ENCODE results near the gene ZNHIT1. TPM values are rescaled to one million over a fixed set of nuclear protein-coding genes. Genes with fewer than 3 reads are reported as not detected.

ZNHIT1 gene
- total RNA-seq, 4 donors from 2014 or later = 60.6 to 86.7 (median 77.6) TPM

GRCh38 chr7:101241015-101241363 is 23.0 kb downstream of the ZNHIT1 start:
- no peak for DNase-seq (ENCODE audit: extremely low spot score)
- H3K4me1 ChIP-seq = peaks cover 71 to 83% (median 81%) of the 10 kb centered on the region in 4 donors
- WGBS = 90% methylated on average over 12 of the region's 12 CpGs
- H3K9me3 ChIP-seq = no peaks in the 10 kb centered on the region
- intact Hi-C loops (cut with DNase I) = no loop called here
- peak overlapping the region; percentile 19 to 98 (median 77) for H3K27ac ChIP-seq (replicated peaks in 1 of 4)
- H3K36me3 ChIP-seq = peaks cover 6 to 46% (median 35%) of the 10 kb centered on the region in 4 donors
- no peak overlapping the region for H3K4me3 ChIP-seq
- TF ChIP-seq, protein P1, sequence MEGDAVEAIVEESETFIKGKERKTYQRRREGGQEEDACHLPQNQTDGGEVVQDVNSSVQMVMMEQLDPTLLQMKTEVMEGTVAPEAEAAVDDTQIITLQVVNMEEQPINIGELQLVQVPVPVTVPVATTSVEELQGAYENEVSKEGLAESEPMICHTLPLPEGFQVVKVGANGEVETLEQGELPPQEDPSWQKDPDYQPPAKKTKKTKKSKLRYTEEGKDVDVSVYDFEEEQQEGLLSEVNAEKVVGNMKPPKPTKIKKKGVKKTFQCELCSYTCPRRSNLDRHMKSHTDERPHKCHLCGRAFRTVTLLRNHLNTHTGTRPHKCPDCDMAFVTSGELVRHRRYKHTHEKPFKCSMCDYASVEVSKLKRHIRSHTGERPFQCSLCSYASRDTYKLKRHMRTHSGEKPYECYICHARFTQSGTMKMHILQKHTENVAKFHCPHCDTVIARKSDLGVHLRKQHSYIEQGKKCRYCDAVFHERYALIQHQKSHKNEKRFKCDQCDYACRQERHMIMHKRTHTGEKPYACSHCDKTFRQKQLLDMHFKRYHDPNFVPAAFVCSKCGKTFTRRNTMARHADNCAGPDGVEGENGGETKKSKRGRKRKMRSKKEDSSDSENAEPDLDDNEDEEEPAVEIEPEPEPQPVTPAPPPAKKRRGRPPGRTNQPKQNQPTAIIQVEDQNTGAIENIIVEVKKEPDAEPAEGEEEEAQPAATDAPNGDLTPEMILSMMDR (IDR thresholded peaks at IDR 0.05) = no peak
- no peak for TF ChIP-seq POLR2A (IDR thresholded peaks at IDR 0.05; ENCODE audit: low read depth)
- no peak for TF ChIP-seq POLR2AphosphoS5 (IDR thresholded peaks at IDR 0.05)
- TF ChIP-seq EP300 (IDR thresholded peaks at IDR 0.05) = no peak
- H3K27me3 ChIP-seq = no peaks in the 10 kb centered on the region

DNA sequence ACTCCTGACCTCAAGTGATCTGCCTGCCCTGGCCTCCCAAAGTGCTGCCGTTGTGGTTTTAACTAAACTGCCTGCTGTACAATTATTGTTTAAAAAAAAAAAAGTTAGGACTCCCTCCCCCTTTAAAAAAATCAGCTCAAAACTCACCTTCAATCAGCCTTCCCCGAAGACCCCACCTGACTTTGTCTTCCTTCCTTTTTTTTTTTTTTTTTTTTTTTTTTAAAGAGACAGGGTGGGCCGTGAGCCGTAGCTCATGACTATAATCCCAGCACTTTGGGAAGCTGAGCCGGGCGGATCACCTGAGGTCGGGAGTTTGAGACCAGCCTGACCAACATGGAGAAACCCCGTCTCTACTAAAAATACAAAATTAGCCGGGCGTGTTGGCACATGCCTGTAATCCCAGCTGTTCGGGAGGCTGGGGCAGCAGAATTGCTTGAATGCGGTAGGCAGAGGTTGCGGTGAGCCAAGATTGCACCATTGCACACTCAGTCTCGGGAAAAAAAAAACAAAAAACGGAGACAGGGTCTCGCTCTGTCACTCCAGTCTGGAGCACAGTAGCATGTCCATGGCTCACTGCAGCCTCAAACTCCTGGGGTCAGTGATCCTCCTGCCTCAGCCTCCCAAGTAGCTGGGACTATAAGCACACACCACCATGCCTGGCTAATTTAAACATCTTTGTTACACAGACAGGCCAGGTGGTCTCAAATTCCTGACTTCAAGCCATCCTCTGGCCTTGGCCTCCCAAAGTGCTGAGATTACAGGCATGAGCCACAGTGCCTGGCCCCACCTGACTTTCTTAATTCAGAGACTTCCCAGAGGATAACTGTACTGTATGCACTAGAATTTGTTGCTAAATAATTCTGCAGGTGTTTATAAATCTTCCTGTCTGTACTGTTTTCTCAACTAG is 23.7 kb downstream of the ZNHIT1 start:
- 83% methylated on average over 16 of the region's 16 CpGs for WGBS
- peaks cover 6 to 39% (median 35%) of the 10 kb centered on the region in 4 donors for H3K36me3 ChIP-seq
- no peak overlapping the region for H3K4me3 ChIP-seq
- H3K27me3 ChIP-seq = no peaks in the 10 kb centered on the region
- no peak for TF ChIP-seq EP300 (IDR thresholded peaks at IDR 0.05)
- TF ChIP-seq POLR2A (IDR thresholded peaks at IDR 0.05; ENCODE audit: low read depth) = no peak
- TF ChIP-seq, protein P1 (IDR thresholded peaks at IDR 0.05) = no peak
- TF ChIP-seq POLR2AphosphoS5 (IDR thresholded peaks at IDR 0.05) = no peak
- DNase-seq (ENCODE audit: extremely low spot score) = no peak
- intact Hi-C loops (cut with DNase I) = no loop called here
- H3K4me1 ChIP-seq = peaks cover 74 to 87% (median 86%) of the 10 kb centered on the region in 4 donors
- H3K9me3 ChIP-seq = no peaks in the 10 kb centered on the region
- H3K27ac ChIP-seq (replicated peaks in 1 of 4) = peak overlapping the region in 3 of 4 donors; percentile 10 to 98 (median 80)

GRCh38 chr7:101243646-101244374 is 25.8 kb downstream of the ZNHIT1 start:
- 27% methylated on average over 27 of the region's 28 CpGs for WGBS
- intact Hi-C loops (cut with DNase I) = loop anchor here (2.0 kb wide), 1 partner anchor 27 kb away; the partner anchor contains the start of gene PLOD3

DNA sequence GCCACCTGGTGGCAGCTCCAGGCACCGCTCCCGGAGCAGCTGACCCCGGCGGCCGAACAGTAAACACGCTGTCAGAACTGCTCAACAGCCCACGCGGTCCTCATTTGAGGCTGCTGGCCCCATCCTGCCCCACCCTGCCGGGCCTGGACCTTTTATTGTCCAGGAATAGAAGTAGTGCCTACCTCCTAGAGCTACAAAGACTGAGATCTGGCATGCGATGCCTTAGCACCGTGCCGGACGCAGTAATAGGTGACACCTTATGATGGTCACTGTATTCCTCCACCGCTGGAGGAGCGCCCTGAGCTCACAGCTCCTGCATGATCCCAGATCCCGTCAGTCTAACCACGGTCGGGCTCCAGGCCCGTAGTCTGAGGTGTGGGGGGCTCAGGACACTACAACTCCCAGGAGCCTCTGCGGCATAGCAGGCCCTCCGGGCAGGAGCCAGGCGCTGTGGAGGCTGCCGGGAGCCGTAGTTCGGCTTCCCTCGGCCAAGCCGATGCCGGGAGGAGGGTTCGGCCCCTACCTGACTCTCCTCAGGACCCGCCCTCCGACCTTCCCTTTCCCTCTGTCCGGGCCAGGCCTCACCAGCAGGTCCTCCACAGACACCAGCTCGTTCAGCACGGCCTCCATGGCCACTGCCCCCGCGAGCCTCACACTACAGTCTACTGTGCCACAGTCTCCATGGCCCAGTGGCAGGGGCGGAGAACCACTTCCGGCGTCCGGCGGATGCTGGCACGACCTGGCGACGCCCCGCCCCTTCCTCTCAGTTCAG is 26.6 kb downstream of the ZNHIT1 start, which contains the start of gene FIS1:
TSS of gene FIS1 (minus strand) at position 707 of the 772 bp plus-strand sequence. CDS start at position 630, 77 bp downstream.
- no peaks in the 10 kb centered on the region for H3K27me3 ChIP-seq
- intact Hi-C loops (cut with DNase I) = loop anchor here (2.0 kb wide), 1 partner anchor 28 kb away; the partner anchor contains the start of gene PLOD3

More at GRCh38 chr7:101243646-101244374, 25.8 kb downstream of the ZNHIT1 start:
- H3K4me3 ChIP-seq = peak overlapping the region; percentile 59 to 90 (median 75)
- no peak for DNase-seq (ENCODE audit: extremely low spot score)
- peak overlapping the region; percentile 87 to 98 (median 97) for H3K27ac ChIP-seq (replicated peaks in 1 of 4)
- H3K36me3 ChIP-seq = peaks cover 6 to 39% (median 31%) of the 10 kb centered on the region in 4 donors
- TF ChIP-seq, protein P1 (IDR thresholded peaks at IDR 0.05) = no peak
- TF ChIP-seq POLR2AphosphoS5 (IDR thresholded peaks at IDR 0.05) (no peak), POLR2A (IDR thresholded peaks at IDR 0.05; ENCODE audit: low read depth) (no peak), EP300 (IDR thresholded peaks at IDR 0.05) (no peak)
- no peaks in the 10 kb centered on the region for H3K9me3 ChIP-seq
- H3K4me1 ChIP-seq = peaks cover 54 to 68% (median 66%) of the 10 kb centered on the region in 4 donors
- H3K27me3 ChIP-seq = no peaks in the 10 kb centered on the region

More for the DNA sequence above, 26.6 kb downstream of the ZNHIT1 start, which contains the start of gene FIS1:
- Histone ChIP-seq H3K27ac (replicated peaks in 1 of 4) (peak within 1 kb of the TSS; percentile 87 to 98 (median 97)), H3K4me1 (peaks cover 48 to 61% (median 58%) of the 10 kb centered on the region in 4 donors), H3K4me3 (peak within 1 kb of the TSS; percentile 59 to 90 (median 75)), H3K36me3 (peaks cover 5 to 39% (median 31%) of the 10 kb centered on the region in 4 donors), H3K9me3 (no peaks in the 10 kb centered on the region)
- TF ChIP-seq POLR2AphosphoS5 (IDR thresholded peaks at IDR 0.05) = peak; percentile 90 to 98
- no peak for TF ChIP-seq EP300 (IDR thresholded peaks at IDR 0.05)
- TF ChIP-seq, protein P1 (IDR thresholded peaks at IDR 0.05) = peak; percentile 82 to 97 (median 89)
- peak; percentile 66 for TF ChIP-seq POLR2A (IDR thresholded peaks at IDR 0.05; ENCODE audit: low read depth)
- WGBS = 0% methylated on average over 14 of the region's 45 CpGs
- DNase-seq (ENCODE audit: extremely low spot score) = peak; percentile 97
